ENCODE measurements around the gene GCSH.
"Not testable (repeated sequence)": the region's sequence is repeated elsewhere in the genome, so short reads cannot be mapped to it uniquely, and the experiment has no call there.

The GCSH gene

GRCh38 chr16:81117436-81117835 lies 21.2 kb upstream of the GCSH start:
- TF ChIP-seq CTCF (IDR thresholded peaks at IDR 0.05; ENCODE audit: control insufficient read depth, extremely low read depth, insufficient read depth): no peak
- H3K4me3 ChIP-seq (ENCODE audit: low read depth, low read length): no peak overlapping the region
- DNase-seq (ENCODE audit: low read depth): no peak

- no peak overlapping the region for H3K4me3 ChIP-seq (ENCODE audit: low read depth, low read length)
- TF ChIP-seq CTCF (IDR thresholded peaks at IDR 0.05; ENCODE audit: control insufficient read depth, extremely low read depth, insufficient read depth): no peak
- DNase-seq (ENCODE audit: low read depth): no peak
Measured at GRCh38 chr16:81116285-81116684, 20.1 kb upstream of the GCSH start.

GRCh38 chr16:81112453-81112852 lies 16.3 kb upstream of the GCSH start:
- DNase-seq (ENCODE audit: low read depth): no peak
- no peak for TF ChIP-seq CTCF (IDR thresholded peaks at IDR 0.05; ENCODE audit: control insufficient read depth, extremely low read depth, insufficient read depth)
- no peak overlapping the region for H3K4me3 ChIP-seq (ENCODE audit: low read depth, low read length)

GRCh38 chr16:81109274-81109673 lies 13.1 kb upstream of the GCSH start:
- not testable (repeated sequence) for DNase-seq (ENCODE audit: low read depth)

GRCh38 chr16:81107511-81107910 lies 11.3 kb upstream of the GCSH start:
- no peak overlapping the region for H3K4me3 ChIP-seq (ENCODE audit: low read depth, low read length)
- no peak for TF ChIP-seq CTCF (IDR thresholded peaks at IDR 0.05; ENCODE audit: control insufficient read depth, extremely low read depth, insufficient read depth)
- DNase-seq (ENCODE audit: low read depth): no peak

More at GRCh38 chr16:81109274-81109673, 13.1 kb upstream of the GCSH start:
- H3K4me3 ChIP-seq (ENCODE audit: low read depth, low read length): not testable (repeated sequence)

GRCh38 chr16:81106826-81107503 lies 10.8 kb upstream of the GCSH start:
- H3K4me3 ChIP-seq (ENCODE audit: low read depth, low read length): no peak overlapping the region
- DNase-seq (ENCODE audit: low read depth): no peak
- no peak for TF ChIP-seq CTCF (IDR thresholded peaks at IDR 0.05; ENCODE audit: control insufficient read depth, extremely low read depth, insufficient read depth)

- no peak for TF ChIP-seq CTCF (IDR thresholded peaks at IDR 0.05; ENCODE audit: control insufficient read depth, extremely low read depth, insufficient read depth)
- no peak overlapping the region for H3K4me3 ChIP-seq (ENCODE audit: low read depth, low read length)
- DNase-seq (ENCODE audit: low read depth): no peak
Measured at GRCh38 chr16:81105946-81106345, 9.8 kb upstream of the GCSH start.

All from LNCaP clone FGC (cell line).